Ectodermal cell (in vitro differentiated cells): ENCODE results near the gene IFNA6.

ENCODE experiments used
- H3K27ac ChIP-seq: 2 replicates; pipeline ENCODE4 v1.7.0; 2013; ENCODE audit warnings: mild to moderate bottlenecking, low read depth, low read length; ENCODE audit not compliant: insufficient read depth, poor library complexity, severe bottlenecking
- H3K27me3 ChIP-seq: 2 replicates; pipeline ENCODE4 v1.7.0; 2013; ENCODE audit warnings: mild to moderate bottlenecking, low read length; ENCODE audit not compliant: insufficient read depth, control insufficient read depth, poor library complexity, severe bottlenecking
- H3K36me3 ChIP-seq: one replicate; pipeline ENCODE4 v1.7.0; 2013; ENCODE audit warnings: low read length; ENCODE audit not compliant: control insufficient read depth, insufficient read depth
- H3K4me1 ChIP-seq: one replicate; pipeline ENCODE4 v1.7.0; 2013; ENCODE audit warnings: low read length; ENCODE audit not compliant: control insufficient read depth, insufficient read depth
- H3K4me3 ChIP-seq: 2 replicates; pipeline ENCODE4 v1.7.0; 2013; ENCODE audit warnings: low read depth, low read length, control low read depth; ENCODE audit not compliant: insufficient read depth
- H3K9me3 ChIP-seq: 2 replicates; pipeline ENCODE4 v1.7.0; 2013; ENCODE audit warnings: mild to moderate bottlenecking, low read length, moderate library complexity; ENCODE audit not compliant: control insufficient read depth
- WGBS, 2 experiments: methylation state at CpG; one replicate each; pipeline ENCODE4 v1.1.7; 2013; ENCODE audit warnings: missing lambda C conversion rate in 2 of 2; 5-methylcytosine and 5-hydroxymethylcytosine counted together

Gene IFNA6

DNA sequence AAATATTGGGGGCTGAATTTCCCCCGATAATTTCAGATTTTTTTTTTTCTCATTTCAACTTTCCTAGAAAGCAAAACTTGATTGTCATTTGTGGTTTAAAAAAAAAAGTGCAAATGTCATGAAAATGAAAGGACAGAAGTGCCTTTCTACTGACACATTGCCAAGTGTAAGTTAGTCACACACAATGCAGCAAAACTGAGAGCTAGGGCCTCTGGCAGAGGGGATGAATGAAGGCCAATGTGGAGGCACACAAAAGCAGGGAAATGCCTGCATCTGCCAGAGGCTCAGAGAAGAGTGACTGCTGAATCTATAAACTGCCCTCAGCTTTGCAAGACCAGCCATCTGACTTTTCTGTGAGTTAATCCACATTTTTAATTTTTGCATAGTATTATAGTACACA lies 38.8 kb downstream of the IFNA6 start:
- H3K27me3 ChIP-seq = no peaks in the 10 kb centered on the region
- no peak overlapping the region for H3K4me3 ChIP-seq
- H3K9me3 ChIP-seq = no peaks in the 10 kb centered on the region
- no peaks in the 10 kb centered on the region for H3K36me3 ChIP-seq
- no peaks in the 10 kb centered on the region for H3K4me1 ChIP-seq
- no peak overlapping the region for H3K27ac ChIP-seq
- 100% methylated on average over 1 of the region's 1 CpG for WGBS, 2 experiments

DNA sequence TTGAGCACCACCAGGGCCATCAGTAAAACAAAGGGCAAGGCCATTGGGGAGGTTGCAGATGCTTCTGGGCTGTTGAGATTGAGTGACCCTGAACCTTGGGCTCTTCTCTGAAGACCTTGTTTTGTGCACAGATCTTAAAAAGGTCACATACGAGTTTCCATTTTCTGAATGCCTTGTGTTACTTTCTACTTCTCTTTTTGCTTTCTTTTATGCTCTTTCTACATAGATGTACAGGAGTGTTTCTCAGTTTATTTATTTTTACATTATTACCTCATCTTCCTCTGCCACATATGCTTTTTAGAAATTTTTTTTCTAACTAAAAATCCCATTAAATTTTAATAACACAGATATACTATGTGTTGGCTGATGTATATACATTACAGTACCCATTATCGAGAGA lies 45.5 kb downstream of the IFNA6 start, which contains the start of gene IFNA5:
Gene IFNA5, minus strand, starts transcription at position 101 of the 400 bp plus-strand sequence. Its CDS starts 57 bp downstream, at position 44.
- no peaks in the 10 kb centered on the region for H3K9me3 ChIP-seq
- H3K27ac ChIP-seq = no peak within 1 kb of the TSS
- no peaks in the 10 kb centered on the region for H3K4me1 ChIP-seq
- no peaks in the 10 kb centered on the region for H3K36me3 ChIP-seq
- 67 to 93% methylated on average over 1 to 2 of the region's 2 CpGs for WGBS, 2 experiments
- H3K4me3 ChIP-seq = no peak within 1 kb of the TSS
- H3K27me3 ChIP-seq = no peaks in the 10 kb centered on the region
